Naive thymus-derived CD4-positive, alpha-beta T cell (primary cell): Measurements from ENCODE around the gene SPRR3. TPM values are rescaled to one million over a fixed set of nuclear protein-coding genes. Genes with fewer than 3 reads are reported as not detected.

Experiments
- ATAC-seq: fragments of 150-1000 bp; cut with Tn5 transposase; 2 replicates; pipeline ENCODE4 v1.10.0; 2021; ENCODE audit warnings: mild to moderate bottlenecking, moderate library complexity
- CTCF ChIA-PET: fragments of 350-600 bp; sonication (Branson Sonifier 250); formaldehyde crosslinking; loops from one replicate; lab custom pipeline; 2021; ENCODE audit warnings: antibody characterized with exemption; lab: Charles Lee
- POLR2A ChIA-PET: fragments of 350-600 bp; sonication (Branson Sonifier 250); formaldehyde crosslinking; loops from one replicate; lab custom pipeline; 2021; ENCODE audit warnings: antibody characterized with exemption, inconsistent platforms; lab: Charles Lee
- DNase-seq, 9 donors: peaks; one replicate each; pipeline versions ENCODE4 v3.0.0 to v3.0.0-alpha.2; 2020 to 2022; ENCODE audit warnings: mixed read lengths in 1 of 9
- H3K27ac ChIP-seq: one replicate; pipeline ENCODE4 v1.7.0; 2013; ENCODE audit warnings: mild to moderate bottlenecking, low read depth, low read length, moderate library complexity
- H3K27me3 ChIP-seq, 2 donors: one replicate each; pipeline ENCODE4 v1.7.0; 2013; ENCODE audit warnings: low read length in 2 of 2, mild to moderate bottlenecking in 2 of 2, moderate library complexity in 2 of 2; ENCODE audit not compliant: control insufficient read depth in 2 of 2, insufficient read depth in 2 of 2
- H3K36me3 ChIP-seq, 3 experiments: 1 replicate in 2 of 3; 2 replicates in 1 of 3; pipeline ENCODE4 v1.7.0; 2013; ENCODE audit warnings: low read length in 3 of 3, mild to moderate bottlenecking in 3 of 3, moderate library complexity in 1 of 3; ENCODE audit not compliant: insufficient read depth in 3 of 3, control insufficient read depth in 2 of 3
- H3K4me1 ChIP-seq, 2 donors: one replicate each; pipeline ENCODE4 v1.7.0; 2013; ENCODE audit warnings: low read length in 2 of 2, mild to moderate bottlenecking in 2 of 2, moderate library complexity in 1 of 2; ENCODE audit not compliant: control insufficient read depth in 2 of 2, insufficient read depth in 2 of 2
- H3K4me3 ChIP-seq: 2 replicates; pipeline ENCODE4 v1.7.0; 2013; ENCODE audit warnings: mild to moderate bottlenecking, low read length
- H3K9me3 ChIP-seq, 3 experiments: 1 replicate in 2 of 3; 2 replicates in 1 of 3; pipeline ENCODE4 v1.7.0; 2013; ENCODE audit warnings: low read length in 3 of 3; ENCODE audit not compliant: control insufficient read depth in 2 of 3
- H3K27ac Mint-ChIP-seq, 9 donors: one replicate each; pipeline ENCODE4 v1.8.0; 2020 to 2022; ENCODE audit warnings: mixed read lengths in 9 of 9, mild to moderate bottlenecking in 8 of 9, moderate library complexity in 5 of 9, inconsistent platforms in 2 of 9
- H3K27me3 Mint-ChIP-seq, 5 donors: one replicate each; pipeline ENCODE4 v1.8.0; 2021 to 2022; ENCODE audit warnings: mixed read lengths in 5 of 5, mild to moderate bottlenecking in 1 of 5
- H3K36me3 Mint-ChIP-seq, 5 donors: one replicate each; pipeline ENCODE4 v1.8.0; 2020 to 2022; ENCODE audit warnings: mixed read lengths in 5 of 5, mild to moderate bottlenecking in 3 of 5, inconsistent platforms in 1 of 5
- H3K4me1 Mint-ChIP-seq, 7 donors: one replicate each; pipeline ENCODE4 v1.8.0; 2020 to 2022; ENCODE audit warnings: mixed read lengths in 7 of 7, mild to moderate bottlenecking in 3 of 7, inconsistent platforms in 1 of 7
- H3K4me3 Mint-ChIP-seq, 10 donors: one replicate each; pipeline ENCODE4 v1.8.0; 2020 to 2022; ENCODE audit warnings: mild to moderate bottlenecking in 10 of 10, mixed read lengths in 10 of 10, moderate library complexity in 6 of 10, inconsistent platforms in 2 of 10
- H3K9me3 Mint-ChIP-seq, 11 donors: one replicate each; pipeline ENCODE4 v1.8.0; 2020 to 2022; ENCODE audit warnings: mixed read lengths in 11 of 11, mild to moderate bottlenecking in 4 of 11, inconsistent platforms in 1 of 11, moderate library complexity in 1 of 11
- intact Hi-C, 2 donors: fragments of 100-400 bp; cut with micrococcal nuclease; formaldehyde crosslinking; loops; one replicate each; pipeline ENCODE4 v1.15.1; 2023
- polyA plus RNA-seq, 2 donors: library from polyadenylated mRNA; unstranded; fragments of 300-500 nt; fragmentation: Illumina TruSeq; gene quantifications; one replicate each; pipeline ENCODE4 v1.2.3, GENCODE V29; 2021
- total RNA-seq, 6 experiments: library from RNA in 5 of 6; stranded (reverse) in 5 of 6; gene quantifications; 1 replicate in 5 of 6; 2 replicates in 1 of 6; pipeline ENCODE4 v1.2.3 and lab custom pipeline; 2021 to 2026

SPRR3 gene
- total and polyA plus RNA-seq, 7 experiments from 2014 or later, result not detected

DNA sequence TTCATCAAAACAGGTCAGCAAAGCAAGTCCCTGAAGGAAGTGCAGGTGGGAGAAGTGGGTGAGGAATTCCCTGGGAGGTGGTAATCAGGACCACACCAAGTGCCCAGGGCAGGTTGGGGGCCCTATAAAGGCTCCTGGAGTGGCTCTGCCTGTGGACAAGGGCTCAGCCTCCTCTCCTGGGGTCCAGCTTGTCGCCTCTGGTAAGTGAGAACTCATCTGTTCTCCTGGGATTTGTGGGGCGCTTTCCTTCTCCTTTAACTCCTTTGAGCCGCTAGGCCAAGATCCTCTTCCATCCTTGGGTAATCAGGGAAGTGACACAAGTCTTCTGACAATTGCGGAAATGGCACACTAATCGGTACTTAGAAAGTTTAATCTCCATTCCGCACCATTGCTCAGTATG, 31.1 kb upstream of the SPRR3 start, which contains the start of gene SPRR4:
Gene SPRR4, plus strand, starts transcription at position 154 of the 400 bp plus-strand sequence. CDS start 1,243 bp downstream, outside the sequence.
- no peak within 1 kb of the TSS for H3K4me3 ChIP-seq
- H3K9me3 ChIP-seq, result no peaks in the 10 kb centered on the region
- no peaks in the 10 kb centered on the region for H3K4me1 ChIP-seq
- Mint-ChIP-seq H3K27ac (no peak within 1 kb of the TSS), H3K9me3 (no peaks in the 10 kb centered on the region), H3K4me3 (no peak within 1 kb of the TSS), H3K36me3 (no peaks in the 10 kb centered on the region), H3K4me1 (no peaks in the 10 kb centered on the region), H3K27me3 (peaks cover 0 to 57% (median 34%) of the 10 kb centered on the region in 5 donors)
- ChIA-PET POLR2A (no interaction called here), CTCF (no interaction called here)
- no peaks in the 10 kb centered on the region for H3K27me3 ChIP-seq
- ATAC-seq (no peak), DNase-seq (no peak)
- intact Hi-C loops, result no loop called here
- H3K36me3 ChIP-seq, result no peaks in the 10 kb centered on the region
- H3K27ac ChIP-seq, result no peak within 1 kb of the TSS

DNA sequence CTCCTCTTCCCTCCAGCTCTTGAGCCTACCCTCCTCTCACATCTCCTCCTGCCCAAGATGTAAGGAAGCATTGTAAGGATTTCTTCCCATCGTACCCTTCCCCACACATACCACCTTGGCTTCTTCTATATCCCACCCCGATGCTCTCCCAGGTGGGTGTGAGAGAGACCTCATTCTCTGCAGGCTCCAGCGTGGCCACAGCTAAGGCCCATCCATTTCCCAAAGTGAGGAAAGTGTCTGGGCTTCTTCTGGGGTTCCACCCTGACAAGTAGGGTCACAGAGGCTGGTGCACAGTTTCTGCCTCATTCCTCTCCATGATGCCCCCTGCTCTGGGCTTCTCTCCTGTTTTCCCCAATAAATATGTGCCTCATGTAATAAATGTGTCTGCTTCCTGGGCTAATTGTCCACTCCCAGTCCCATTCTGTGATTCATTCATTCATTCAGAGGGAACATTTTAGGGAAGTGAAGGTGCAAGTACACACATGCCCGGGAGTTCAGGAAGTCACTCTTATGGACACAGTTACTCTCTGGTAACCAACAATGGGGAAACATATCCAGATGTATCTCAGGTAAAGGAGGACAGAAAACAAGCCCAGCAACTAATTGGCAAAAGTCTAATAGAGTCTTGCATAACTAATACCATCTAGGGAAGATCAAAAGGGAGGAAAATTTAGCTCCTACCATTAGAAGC, 29.2 kb upstream of the SPRR3 start:
- Mint-ChIP-seq H3K4me1 (no peaks in the 10 kb centered on the region), H3K9me3 (no peaks in the 10 kb centered on the region), H3K27ac (no peak overlapping the region), H3K27me3 (peaks cover 3 to 52% (median 39%) of the 10 kb centered on the region in 5 donors), H3K36me3 (no peaks in the 10 kb centered on the region), H3K4me3 (no peak overlapping the region)
- no peaks in the 10 kb centered on the region for H3K4me1 ChIP-seq
- no peak overlapping the region for H3K27ac ChIP-seq
- no peaks in the 10 kb centered on the region for H3K36me3 ChIP-seq
- intact Hi-C loops, result no loop called here
- ChIA-PET CTCF (no interaction called here), POLR2A (no interaction called here)
- H3K27me3 ChIP-seq, result no peaks in the 10 kb centered on the region
- no peak for ATAC-seq
- no peaks in the 10 kb centered on the region for H3K9me3 ChIP-seq
- no peak for DNase-seq
- H3K4me3 ChIP-seq, result no peak overlapping the region

DNA sequence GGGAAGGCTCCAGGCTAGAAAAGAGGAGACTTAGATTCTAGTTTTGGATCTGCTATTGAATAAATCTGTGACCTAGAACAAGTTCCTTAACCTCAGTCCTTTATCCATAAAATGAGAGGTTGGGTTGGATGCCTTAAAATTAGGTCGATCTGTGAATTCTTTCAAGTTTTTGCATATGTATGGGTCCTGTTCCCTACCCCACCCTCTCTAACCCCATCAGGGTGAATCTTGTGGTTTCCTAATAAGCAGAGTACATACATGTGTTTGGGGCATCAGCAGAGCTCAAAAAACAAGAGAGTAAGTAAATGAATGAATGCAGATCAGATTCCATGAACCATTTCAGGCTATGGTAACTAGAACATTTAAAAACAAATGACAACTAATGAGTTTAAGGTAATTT, 24.9 kb upstream of the SPRR3 start:
- Mint-ChIP-seq H3K4me1 (no peaks in the 10 kb centered on the region), H3K9me3 (peaks cover 0 to 3% (median 0%) of the 10 kb centered on the region in 11 donors), H3K27me3 (peaks cover 3 to 47% (median 41%) of the 10 kb centered on the region in 5 donors), H3K4me3 (no peak overlapping the region), H3K27ac (no peak overlapping the region), H3K36me3 (peaks cover 0 to 5% (median 0%) of the 10 kb centered on the region in 5 donors)
- Histone ChIP-seq H3K4me3 (no peak overlapping the region), H3K27me3 (no peaks in the 10 kb centered on the region), H3K36me3 (no peaks in the 10 kb centered on the region), H3K4me1 (no peaks in the 10 kb centered on the region), H3K9me3 (no peaks in the 10 kb centered on the region), H3K27ac (no peak overlapping the region)
- no peak for ATAC-seq
- no peak for DNase-seq
- CTCF ChIA-PET, result no interaction called here
- POLR2A ChIA-PET, result no interaction called here
- intact Hi-C loops, result no loop called here

GRCh38 chr1:152977614-152978013, 23.9 kb upstream of the SPRR3 start:
- CTCF ChIA-PET, result no interaction called here
- Histone ChIP-seq H3K4me1 (no peaks in the 10 kb centered on the region), H3K36me3 (no peaks in the 10 kb centered on the region), H3K4me3 (no peak overlapping the region), H3K9me3 (no peaks in the 10 kb centered on the region), H3K27me3 (no peaks in the 10 kb centered on the region), H3K27ac (no peak overlapping the region)
- peaks cover 0 to 3% (median 0%) of the 10 kb centered on the region in 11 donors for H3K9me3 Mint-ChIP-seq
- H3K27ac Mint-ChIP-seq, result no peak overlapping the region
- peaks cover 6 to 43% (median 38%) of the 10 kb centered on the region in 5 donors for H3K27me3 Mint-ChIP-seq
- no peak overlapping the region for H3K4me3 Mint-ChIP-seq
- POLR2A ChIA-PET, result no interaction called here
- no peak for DNase-seq
- peaks cover 0 to 5% (median 0%) of the 10 kb centered on the region in 5 donors for H3K36me3 Mint-ChIP-seq
- no peak for ATAC-seq
- no peaks in the 10 kb centered on the region for H3K4me1 Mint-ChIP-seq
- intact Hi-C loops, result no loop called here

DNA sequence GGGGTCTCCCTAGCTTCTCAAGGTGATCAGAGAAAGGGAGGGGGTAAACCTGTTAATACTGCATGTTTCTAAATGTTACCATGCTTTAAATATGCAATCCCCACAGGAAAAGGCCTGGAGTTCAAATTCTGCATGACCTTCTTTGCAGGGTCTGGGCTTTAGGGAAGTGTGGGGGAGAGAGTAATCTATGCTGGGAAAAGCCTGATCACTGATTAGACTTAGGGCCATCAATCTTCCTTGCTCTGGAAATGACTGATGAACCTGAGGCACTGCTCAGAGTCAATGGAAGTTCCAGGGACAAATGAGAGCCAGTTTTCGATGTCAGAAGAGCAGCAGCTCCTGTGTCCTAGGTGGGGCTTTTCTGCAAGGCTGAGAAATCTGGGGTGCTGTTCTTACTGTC, 20.9 kb upstream of the SPRR3 start:
- Mint-ChIP-seq H3K36me3 (peaks cover 0 to 5% (median 0%) of the 10 kb centered on the region in 5 donors), H3K27ac (no peak overlapping the region), H3K9me3 (peaks cover 0 to 3% (median 0%) of the 10 kb centered on the region in 11 donors), H3K4me1 (no peaks in the 10 kb centered on the region), H3K27me3 (peaks cover 6 to 43% (median 41%) of the 10 kb centered on the region in 5 donors), H3K4me3 (no peak overlapping the region)
- Histone ChIP-seq H3K4me1 (no peaks in the 10 kb centered on the region), H3K4me3 (no peak overlapping the region), H3K36me3 (no peaks in the 10 kb centered on the region), H3K27me3 (no peaks in the 10 kb centered on the region), H3K9me3 (no peaks in the 10 kb centered on the region), H3K27ac (no peak overlapping the region)
- no peak for DNase-seq
- CTCF ChIA-PET, result no interaction called here
- intact Hi-C loops, result no loop called here
- no peak for ATAC-seq
- POLR2A ChIA-PET, result no interaction called here

- no peaks in the 10 kb centered on the region for H3K9me3 ChIP-seq
- no peak overlapping the region for H3K4me3 Mint-ChIP-seq
- ChIA-PET POLR2A (no interaction called here), CTCF (no interaction called here)
- peaks cover 0 to 3% (median 0%) of the 10 kb centered on the region in 11 donors for H3K9me3 Mint-ChIP-seq
- intact Hi-C loops, result no loop called here
- H3K4me1 Mint-ChIP-seq, result no peaks in the 10 kb centered on the region
- ATAC-seq (no peak), DNase-seq (no peak)
- no peaks in the 10 kb centered on the region for H3K36me3 ChIP-seq
- H3K27ac ChIP-seq, result no peak overlapping the region
- H3K27me3 ChIP-seq, result no peaks in the 10 kb centered on the region
- no peak overlapping the region for H3K27ac Mint-ChIP-seq
- no peak overlapping the region for H3K4me3 ChIP-seq
- peaks cover 0 to 5% (median 0%) of the 10 kb centered on the region in 5 donors for H3K36me3 Mint-ChIP-seq
- no peaks in the 10 kb centered on the region for H3K4me1 ChIP-seq
- peaks cover 3 to 49% (median 40%) of the 10 kb centered on the region in 5 donors for H3K27me3 Mint-ChIP-seq
Observed at GRCh38 chr1:152981146-152981871, 20.2 kb upstream of the SPRR3 start.
